GF-D8 (cell line): Measurements from ENCODE around the gene CCRL2.

Experiments
- DNase-seq: peaks from one replicate; lab custom pipeline; 2025; lab: John Stamatoyannopoulos, UW

CCRL2 gene

DNA sequence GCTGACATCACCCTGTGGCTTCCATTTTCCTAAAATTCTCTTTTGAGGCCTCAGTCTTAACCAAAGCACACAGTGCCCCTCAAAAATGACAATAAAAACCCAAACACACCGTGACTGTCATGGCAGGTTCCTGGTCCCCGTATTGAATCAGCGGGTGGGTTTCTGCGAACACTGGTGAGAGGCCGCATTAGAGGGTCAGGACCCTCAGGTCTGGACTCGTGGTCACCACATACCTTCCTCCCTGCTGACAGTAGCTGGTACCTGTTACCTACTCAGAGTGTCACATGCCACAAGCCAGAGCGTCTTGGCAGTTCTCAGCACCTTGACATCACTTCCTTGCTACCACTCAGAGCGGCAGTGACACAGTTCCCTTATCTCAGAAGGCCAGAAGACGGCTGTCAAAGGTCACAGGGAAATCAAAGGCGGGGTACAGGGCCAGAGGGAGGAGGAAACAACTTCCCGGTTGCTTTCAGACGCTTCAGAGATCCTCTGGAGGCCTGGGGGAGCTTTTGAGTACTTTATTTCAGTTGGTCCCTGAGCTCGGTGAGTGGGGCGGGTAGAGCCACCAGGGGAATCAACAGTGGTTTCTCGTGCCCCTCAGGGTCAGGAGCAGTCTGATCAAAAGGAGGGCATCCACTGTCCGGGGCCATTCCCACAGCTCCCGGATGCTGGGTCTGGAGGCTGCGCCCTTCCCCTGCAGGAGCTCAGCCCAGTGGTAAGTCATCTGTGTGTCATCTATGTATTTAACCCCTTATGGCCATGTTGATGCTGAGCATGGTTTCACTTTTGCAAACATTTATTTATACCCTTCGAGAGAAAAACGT lies at the start of gene CCRL2, which contains the start of gene CCR5AS:
CCRL2 (plus strand) TSS at position 472 of the 824 bp plus-strand sequence. CDS start 821 bp downstream, outside the sequence.
CCR5AS (minus strand) TSS at position 279 of the 824 bp plus-strand sequence.
- peak; percentile 91 for DNase-seq

DNA sequence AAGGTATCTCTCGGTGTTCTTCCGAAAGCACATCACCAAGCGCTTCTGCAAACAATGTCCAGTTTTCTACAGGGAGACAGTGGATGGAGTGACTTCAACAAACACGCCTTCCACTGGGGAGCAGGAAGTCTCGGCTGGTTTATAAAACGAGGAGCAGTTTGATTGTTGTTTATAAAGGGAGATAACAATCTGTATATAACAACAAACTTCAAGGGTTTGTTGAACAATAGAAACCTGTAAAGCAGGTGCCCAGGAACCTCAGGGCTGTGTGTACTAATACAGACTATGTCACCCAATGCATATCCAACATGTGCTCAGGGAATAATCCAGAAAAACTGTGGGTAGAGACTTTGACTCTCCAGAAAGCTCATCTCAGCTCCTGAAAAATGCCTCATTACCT lies 48.6 kb upstream of the CCRL2 start:
- no peak for DNase-seq

DNA sequence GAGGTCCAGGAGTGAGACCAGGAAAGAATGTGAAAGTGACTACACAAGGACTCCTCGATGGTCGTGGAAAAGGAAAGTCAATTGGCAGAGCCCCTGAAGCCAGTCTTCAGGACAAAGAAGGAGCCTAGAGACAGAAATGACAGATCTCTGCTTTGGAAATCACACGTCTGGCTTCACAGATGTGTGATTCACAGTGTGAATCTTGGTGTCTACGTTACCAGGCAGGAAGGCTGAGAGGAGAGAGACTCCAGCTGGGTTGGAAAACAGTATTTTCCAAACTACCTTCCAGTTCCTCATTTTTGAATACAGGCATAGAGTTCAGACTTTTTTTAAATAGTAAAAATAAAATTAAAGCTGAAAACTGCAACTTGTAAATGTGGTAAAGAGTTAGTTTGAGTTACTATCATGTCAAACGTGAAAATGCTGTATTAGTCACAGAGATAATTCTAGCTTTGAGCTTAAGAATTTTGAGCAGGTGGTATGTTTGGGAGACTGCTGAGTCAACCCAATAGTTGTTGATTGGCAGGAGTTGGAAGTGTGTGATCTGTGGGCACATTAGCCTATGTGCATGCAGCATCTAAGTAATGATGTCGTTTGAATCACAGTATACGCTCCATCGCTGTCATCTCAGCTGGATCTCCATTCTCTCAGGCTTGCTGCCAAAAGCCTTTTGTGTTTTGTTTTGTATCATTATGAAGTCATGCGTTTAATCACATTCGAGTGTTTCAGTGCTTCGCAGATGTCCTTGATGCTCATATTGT lies 47.1 kb upstream of the CCRL2 start:
- DNase-seq: no peak

DNA sequence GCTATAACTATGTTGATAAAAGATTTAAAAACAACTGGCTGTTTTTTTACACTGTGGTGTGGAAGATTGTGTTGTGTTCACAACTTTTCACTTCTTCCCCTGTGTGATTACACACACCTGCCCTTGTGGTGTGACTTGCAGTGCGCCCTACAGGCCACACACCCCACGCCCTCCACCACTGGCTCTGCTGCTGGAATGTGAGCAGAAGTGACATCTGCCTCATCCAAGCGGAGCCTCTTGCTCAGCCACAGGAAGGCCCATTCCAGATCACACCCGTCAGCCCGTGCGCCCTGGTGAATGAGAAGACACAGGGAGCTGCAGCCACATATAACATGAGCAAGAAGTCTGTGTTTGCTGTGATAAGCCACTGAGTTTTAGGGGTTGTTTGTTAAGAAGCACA lies 46.2 kb upstream of the CCRL2 start:
- peak; percentile 30 for DNase-seq

DNA sequence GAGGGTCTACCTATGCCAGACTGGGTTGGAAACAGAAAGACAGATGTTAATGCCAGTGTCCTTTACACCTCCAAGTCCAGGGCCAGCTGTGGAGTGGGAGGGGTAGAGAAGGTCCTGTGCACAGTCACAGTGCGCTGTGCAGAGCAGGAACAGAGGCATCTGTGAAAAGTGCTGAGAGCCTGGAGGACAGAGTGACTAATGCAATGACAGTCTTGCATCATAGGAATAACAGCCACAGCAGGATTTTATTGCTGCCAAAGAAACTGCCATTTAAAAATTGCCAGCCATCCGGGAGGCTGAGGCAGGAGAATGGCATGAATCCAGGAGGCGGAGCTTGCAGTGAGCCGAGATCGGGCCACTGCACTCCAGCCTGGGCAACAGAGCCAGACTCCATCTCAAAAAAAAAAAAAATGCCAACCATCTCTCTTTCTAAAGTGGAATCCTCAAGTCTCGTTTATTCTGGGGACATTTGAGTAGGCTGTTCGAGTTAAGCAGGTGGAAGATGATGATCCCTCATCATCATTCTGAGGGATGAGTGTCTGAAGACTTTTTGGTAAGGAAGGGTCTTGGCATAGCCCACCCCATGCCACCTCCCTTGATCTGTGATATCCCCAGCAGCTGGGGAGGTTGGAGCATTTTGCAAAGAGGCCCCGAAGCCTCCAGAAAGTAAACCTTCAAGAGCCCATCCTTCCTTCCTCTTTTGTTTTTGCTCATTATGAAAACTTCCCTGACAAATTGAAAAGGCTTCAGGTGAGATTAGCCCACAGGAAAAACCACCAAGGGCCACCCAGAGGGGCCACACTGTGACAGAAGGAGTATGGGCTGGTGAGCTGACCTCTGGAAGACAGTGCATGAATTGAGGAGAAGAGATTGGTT lies 45.4 kb upstream of the CCRL2 start:
- DNase-seq: peak; percentile 90

- DNase-seq: no peak
Measured at GRCh38 chr3:46365041-46365440, 42.0 kb upstream of the CCRL2 start.

DNA sequence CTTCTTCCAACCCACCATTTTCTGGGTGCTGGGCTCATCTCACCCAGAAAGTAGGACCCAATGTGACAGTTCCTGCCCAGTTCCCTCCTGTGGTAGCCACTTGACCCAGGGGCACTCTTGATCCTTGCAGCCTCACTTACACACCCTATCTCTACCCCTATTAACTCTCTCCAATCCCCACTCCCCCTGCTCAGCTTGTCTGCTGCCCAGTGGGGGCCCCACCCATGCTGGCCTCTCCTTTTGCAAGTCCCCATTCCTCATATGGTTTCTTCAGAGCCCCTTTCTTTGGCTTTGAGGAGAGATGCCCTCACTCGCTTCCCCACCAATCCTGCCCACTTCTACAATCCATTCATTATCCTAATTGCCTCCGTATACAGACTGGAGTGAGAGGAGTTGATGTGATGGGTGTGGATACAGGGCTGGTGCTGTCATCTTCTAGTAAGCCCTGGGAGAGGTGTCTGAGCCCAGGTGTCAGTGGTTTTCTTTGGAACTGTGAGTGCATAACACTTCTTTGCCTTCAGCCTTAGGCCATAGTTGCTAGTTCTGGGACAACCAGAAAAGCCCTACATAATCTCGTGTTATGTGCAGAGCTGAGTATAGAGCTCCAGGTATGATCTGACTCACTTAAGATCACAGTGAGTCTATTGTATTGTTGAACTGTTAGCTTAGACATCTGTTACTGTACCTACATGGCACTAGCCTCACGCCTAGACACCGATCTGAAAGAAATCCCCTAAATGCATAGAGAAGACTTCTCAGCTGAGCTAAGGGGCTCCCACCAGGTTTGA lies 41.1 kb upstream of the CCRL2 start:
- no peak for DNase-seq

DNA sequence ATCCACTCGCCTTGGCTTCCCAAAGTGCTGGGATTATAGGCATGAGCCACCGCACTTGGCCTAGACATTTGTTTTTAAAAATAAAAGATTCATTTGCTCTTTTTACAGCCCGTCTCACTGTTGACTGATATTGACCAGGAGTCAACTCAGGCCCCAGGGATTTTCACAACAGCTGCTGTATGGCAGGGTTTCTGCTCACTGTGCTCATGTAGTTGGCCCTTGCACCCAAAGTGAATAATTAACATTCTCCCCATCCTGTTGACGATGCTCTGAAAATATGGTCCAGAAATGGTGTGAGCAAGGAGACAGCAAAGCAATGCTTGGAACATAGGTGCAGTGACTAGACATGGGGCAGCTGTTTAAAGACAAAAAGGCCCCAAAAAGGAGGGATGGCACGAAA lies 39.2 kb upstream of the CCRL2 start:
- no peak for DNase-seq

DNA sequence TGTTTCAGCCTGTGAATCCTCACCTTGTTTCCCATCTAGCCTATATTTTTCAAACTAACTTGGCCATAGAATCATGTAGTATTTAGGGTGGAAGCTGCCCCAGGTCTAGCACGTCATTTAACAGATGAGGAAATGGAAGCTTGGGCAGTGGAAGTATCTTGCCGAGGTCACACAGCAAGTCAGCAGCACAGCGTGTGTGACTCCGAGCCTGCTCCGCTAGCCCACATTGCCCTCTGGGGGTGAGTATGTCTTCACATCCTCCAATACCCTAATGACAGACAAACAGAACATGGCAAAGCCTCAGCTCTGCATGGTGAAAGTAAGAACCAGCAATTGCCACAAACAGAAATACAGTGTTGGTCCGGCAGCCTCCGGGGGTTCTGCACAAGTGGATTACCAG lies 38.5 kb upstream of the CCRL2 start:
- DNase-seq: peak; percentile 75

- DNase-seq: no peak
Measured at GRCh38 chr3:46369151-46369550, 37.9 kb upstream of the CCRL2 start.

GRCh38 chr3:46369675-46370132 lies 37.4 kb upstream of the CCRL2 start:
- DNase-seq: no peak

DNA sequence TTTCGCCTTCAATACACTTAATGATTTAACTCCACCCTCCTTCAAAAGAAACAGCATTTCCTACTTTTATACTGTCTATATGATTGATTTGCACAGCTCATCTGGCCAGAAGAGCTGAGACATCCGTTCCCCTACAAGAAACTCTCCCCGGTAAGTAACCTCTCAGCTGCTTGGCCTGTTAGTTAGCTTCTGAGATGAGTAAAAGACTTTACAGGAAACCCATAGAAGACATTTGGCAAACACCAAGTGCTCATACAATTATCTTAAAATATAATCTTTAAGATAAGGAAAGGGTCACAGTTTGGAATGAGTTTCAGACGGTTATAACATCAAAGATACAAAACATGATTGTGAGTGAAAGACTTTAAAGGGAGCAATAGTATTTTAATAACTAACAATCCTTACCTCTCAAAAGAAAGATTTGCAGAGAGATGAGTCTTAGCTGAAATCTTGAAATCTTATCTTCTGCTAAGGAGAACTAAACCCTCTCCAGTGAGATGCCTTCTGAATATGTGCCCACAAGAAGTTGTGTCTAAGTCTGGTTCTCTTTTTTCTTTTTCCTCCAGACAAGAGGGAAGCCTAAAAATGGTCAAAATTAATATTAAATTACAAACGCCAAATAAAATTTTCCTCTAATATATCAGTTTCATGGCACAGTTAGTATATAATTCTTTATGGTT lies 36.1 kb upstream of the CCRL2 start, which contains the start of gene CCR5:
CCR5 (plus strand) TSS at position 108 of the 680 bp plus-strand sequence. CDS start 1,957 bp downstream, outside the sequence.
- DNase-seq: no peak

- DNase-seq: no peak
Measured at GRCh38 chr3:46371519-46372340, 35.3 kb upstream of the CCRL2 start.

GRCh38 chr3:46372492-46373359 lies 34.3 kb upstream of the CCRL2 start:
- DNase-seq: no peak

DNA sequence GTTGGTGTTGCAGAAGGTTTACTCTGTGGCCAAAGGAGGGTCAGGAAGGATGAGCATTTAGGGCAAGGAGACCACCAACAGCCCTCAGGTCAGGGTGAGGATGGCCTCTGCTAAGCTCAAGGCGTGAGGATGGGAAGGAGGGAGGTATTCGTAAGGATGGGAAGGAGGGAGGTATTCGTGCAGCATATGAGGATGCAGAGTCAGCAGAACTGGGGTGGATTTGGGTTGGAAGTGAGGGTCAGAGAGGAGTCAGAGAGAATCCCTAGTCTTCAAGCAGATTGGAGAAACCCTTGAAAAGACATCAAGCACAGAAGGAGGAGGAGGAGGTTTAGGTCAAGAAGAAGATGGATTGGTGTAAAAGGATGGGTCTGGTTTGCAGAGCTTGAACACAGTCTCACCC lies 32.3 kb upstream of the CCRL2 start:
- DNase-seq: no peak

GRCh38 chr3:46375218-46375617 lies 31.8 kb upstream of the CCRL2 start:
- no peak for DNase-seq

GRCh38 chr3:46375814-46376213 lies 31.2 kb upstream of the CCRL2 start:
- no peak for DNase-seq

DNA sequence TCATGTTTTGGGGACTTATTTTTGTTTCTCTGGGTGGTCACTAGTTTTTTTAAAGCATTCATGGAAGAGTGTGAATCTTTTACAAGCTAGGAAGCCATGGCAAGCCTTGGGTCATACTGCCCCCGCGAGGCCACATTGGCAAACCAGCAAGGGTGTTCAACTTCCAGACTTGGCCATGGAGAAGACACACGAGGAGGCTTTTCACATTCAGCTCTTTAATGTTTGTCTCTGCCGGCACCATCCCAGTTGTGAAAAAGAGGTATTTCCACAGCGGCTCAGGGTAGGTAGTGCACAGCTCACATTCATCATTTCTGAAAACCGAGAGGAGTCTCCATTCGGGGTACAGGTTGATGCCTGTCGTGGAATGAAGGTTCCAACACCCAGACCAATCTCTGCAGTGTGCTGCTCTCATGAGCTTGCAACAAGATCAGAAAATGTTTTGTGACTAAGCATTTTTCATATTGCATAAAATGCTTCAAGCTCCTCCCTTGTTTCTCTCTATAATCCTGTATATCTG lies 28.6 kb upstream of the CCRL2 start:
- peak; percentile 37 for DNase-seq
